Stimulated activated CD4-positive, alpha-beta T cell treated with anti-CD3 and anti-CD28 coated beads, TNF-alpha, amount 100 ng/mL, for 24 hours (primary cell): Measurements from ENCODE around the gene MPZL3.
"Not testable (repeated sequence)": the region's sequence is repeated elsewhere in the genome, so short reads cannot be mapped to it uniquely, and the experiment has no call there.

Experiments
- DNase-seq, 3 experiments: peaks; one replicate each; pipeline ENCODE4 v3.0.0-alpha.2; 2020; ENCODE audit warnings: low read depth in 3 of 3

Gene MPZL3

DNA sequence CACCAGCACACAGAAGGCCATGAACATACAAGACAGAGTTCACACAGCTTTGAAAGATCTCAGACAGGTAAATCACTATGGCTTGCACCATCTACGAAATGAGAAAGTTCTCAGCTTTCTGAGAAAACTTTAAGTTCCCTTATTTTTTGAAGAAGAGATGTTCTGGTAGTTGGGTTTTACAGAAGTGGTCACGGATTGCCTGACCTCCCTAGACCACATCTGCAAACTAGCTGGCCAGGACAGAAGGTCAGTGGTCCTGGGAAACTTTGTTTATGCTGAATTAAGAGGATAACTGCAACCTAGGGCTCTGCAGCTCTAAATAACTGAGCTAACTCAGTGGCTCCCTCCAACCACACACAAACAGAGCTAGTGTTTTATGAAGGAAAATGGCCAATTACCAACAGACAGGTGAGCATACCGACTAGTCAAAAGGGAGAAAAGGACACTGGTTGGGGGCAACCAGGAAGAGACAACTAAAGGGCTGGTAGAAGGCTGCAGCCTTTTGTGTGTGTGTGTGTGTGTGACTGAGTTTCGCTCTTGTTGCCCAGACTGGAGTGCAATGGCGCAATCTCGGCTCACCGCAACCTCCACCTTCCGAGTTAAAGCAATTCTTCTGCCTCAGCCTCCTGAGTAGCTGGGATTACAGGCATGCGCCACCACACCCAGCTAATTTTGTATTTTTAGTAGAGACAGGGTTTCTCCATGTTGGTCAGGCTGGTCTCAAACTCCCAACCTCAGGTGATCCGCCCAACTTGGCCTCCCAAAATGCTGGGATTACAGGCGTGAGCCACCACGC lies 67.2 kb downstream of the MPZL3 start:
- DNase-seq, result no peak

DNA sequence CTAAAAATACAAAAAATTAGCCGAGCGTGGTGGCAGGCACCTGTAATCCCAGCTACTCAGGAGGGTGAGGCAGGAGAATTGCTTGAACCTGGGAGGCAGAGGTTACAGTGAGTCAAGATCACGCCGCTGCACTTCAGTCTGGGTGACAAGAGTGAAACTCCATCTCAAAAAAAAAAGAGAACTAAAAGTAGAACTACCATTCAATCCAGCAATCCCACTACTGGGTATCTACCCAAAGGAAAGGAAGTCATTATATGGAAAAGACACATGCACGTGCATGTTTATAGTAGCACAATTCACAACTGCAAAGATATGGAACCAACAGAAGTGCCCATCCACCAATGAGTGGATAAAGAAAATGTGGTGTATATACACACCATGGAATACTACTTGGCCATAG lies 68.5 kb downstream of the MPZL3 start:
- not testable (repeated sequence) for DNase-seq

DNA sequence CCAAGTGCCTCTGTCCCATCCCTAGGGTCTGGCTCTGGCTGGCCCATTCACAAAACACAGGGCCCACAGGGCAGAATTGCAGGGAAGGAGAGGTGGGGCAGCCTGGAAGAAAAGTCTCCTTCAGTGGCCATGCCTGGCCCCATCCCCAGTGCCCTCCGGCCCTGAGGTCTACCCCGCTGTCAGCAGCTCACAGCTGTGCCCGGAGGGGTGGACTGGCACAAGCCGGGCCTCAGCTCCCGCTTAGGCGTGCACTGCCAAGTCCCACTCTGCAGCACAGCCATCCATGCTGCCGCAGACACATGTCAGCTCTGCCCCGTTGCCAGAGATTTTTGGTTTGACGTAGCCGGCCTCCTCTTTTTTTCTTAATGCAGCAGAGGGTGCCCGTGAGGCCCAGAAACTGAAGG lies 71.9 kb downstream of the MPZL3 start:
- DNase-seq, result no peak

DNA sequence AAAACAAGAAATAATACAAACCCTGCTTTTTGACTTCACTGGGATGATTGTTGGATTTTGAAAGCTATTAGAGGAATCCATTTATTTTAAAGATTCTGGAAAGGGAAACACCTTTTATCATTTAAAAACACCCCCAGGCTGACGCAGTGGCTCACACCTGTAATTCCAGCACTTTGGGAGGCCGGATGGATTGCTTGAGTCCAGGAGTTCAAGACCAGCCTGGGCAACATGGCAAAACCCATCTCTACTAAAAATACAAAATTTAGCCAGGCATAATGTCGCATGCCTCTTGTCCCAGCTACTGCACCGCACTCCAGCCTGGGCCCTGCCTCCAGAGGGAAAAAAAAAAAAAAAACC lies 75.4 kb downstream of the MPZL3 start:
- no peak for DNase-seq
